ENCODE results near the gene DGKB. TPM values are rescaled to one million over a fixed set of nuclear protein-coding genes. Genes with fewer than 3 reads are reported as not detected.
A peak's percentile ranks its signal among the peaks of the same experiment; 100 is the strongest.

Gene DGKB
- total RNA-seq, 1 donor from 2014 or later: 5.5 TPM

GRCh38 chr7:14123923-14124322, 778.6 kb downstream of the DGKB start:
- Mint-ChIP-seq H3K27ac (no peak overlapping the region), H3K9me3 (no peaks in the 10 kb centered on the region), H3K36me3 (no peaks in the 10 kb centered on the region), H3K4me3 (no peak overlapping the region), H3K27me3 (ENCODE audit: insufficient read depth, low read depth) (no peaks in the 10 kb centered on the region), H3K4me1 (no peaks in the 10 kb centered on the region)
- Histone ChIP-seq H3K4me3 (no peak overlapping the region), H3K4me1 (no peaks in the 10 kb centered on the region), H3K36me3 (no peaks in the 10 kb centered on the region), H3K27ac (no peak overlapping the region), H3K9me3 (ENCODE audit: low read depth) (no peaks in the 10 kb centered on the region), H2AFZ (replicated peaks) (no peak overlapping the region), H3K27me3 (no peaks in the 10 kb centered on the region), H3K9ac (no peak overlapping the region), H3K4me2 (no peak overlapping the region), H3F3A (ENCODE audit: low read depth) (no peaks in the 10 kb centered on the region), H4K20me1 (ENCODE audit: low read depth) (no peaks in the 10 kb centered on the region), H3K79me2 (ENCODE audit: low read depth) (no peaks in the 10 kb centered on the region)
- DNase-seq (ENCODE audit: low spot score): no peak
- TF ChIP-seq EZH2phosphoT487 (IDR thresholded peaks at IDR 0.05) (no peak), CTCF (IDR thresholded peaks at IDR 0.05) (no peak), EZH2 (IDR thresholded peaks at IDR 0.05) (no peak)

GRCh38 chr7:14115701-14116100, 786.9 kb downstream of the DGKB start:
- H3K9me3 ChIP-seq (ENCODE audit: low read depth): no peaks in the 10 kb centered on the region
- peak overlapping the region; percentile 20 for H2AFZ ChIP-seq (replicated peaks)
- no peaks in the 10 kb centered on the region for H3K9me3 Mint-ChIP-seq
- no peak overlapping the region for H3K4me2 ChIP-seq
- H3K79me2 ChIP-seq (ENCODE audit: low read depth): no peaks in the 10 kb centered on the region
- no peaks in the 10 kb centered on the region for H3K36me3 Mint-ChIP-seq
- TF ChIP-seq EZH2phosphoT487 (IDR thresholded peaks at IDR 0.05): no peak
- no peak for TF ChIP-seq EZH2 (IDR thresholded peaks at IDR 0.05)
- TF ChIP-seq CTCF (IDR thresholded peaks at IDR 0.05): no peak
- no peak overlapping the region for H3K9ac ChIP-seq
- H4K20me1 ChIP-seq (ENCODE audit: low read depth): no peaks in the 10 kb centered on the region
- peaks cover 4% of the 10 kb centered on the region for H3K4me1 Mint-ChIP-seq
- no peaks in the 10 kb centered on the region for H3F3A ChIP-seq (ENCODE audit: low read depth)
- H3K4me3 ChIP-seq: no peak overlapping the region
- H3K4me3 Mint-ChIP-seq: no peak overlapping the region
- no peak overlapping the region for H3K27ac ChIP-seq
- no peaks in the 10 kb centered on the region for H3K4me1 ChIP-seq
- DNase-seq (ENCODE audit: low spot score): no peak
- no peaks in the 10 kb centered on the region for H3K27me3 Mint-ChIP-seq (ENCODE audit: insufficient read depth, low read depth)
- H3K36me3 ChIP-seq: no peaks in the 10 kb centered on the region
- H3K27ac Mint-ChIP-seq: no peak overlapping the region
- H3K27me3 ChIP-seq: no peaks in the 10 kb centered on the region

GRCh38 chr7:14104861-14105260, 797.7 kb downstream of the DGKB start:
- Mint-ChIP-seq H3K27me3 (ENCODE audit: insufficient read depth, low read depth) (no peaks in the 10 kb centered on the region), H3K9me3 (peaks cover 4% of the 10 kb centered on the region), H3K27ac (no peak overlapping the region), H3K4me3 (no peak overlapping the region), H3K36me3 (no peaks in the 10 kb centered on the region), H3K4me1 (peaks cover 11% of the 10 kb centered on the region)
- Histone ChIP-seq H3K9me3 (ENCODE audit: low read depth) (no peaks in the 10 kb centered on the region), H3K4me2 (peak overlapping the region; percentile 59), H3K79me2 (ENCODE audit: low read depth) (no peaks in the 10 kb centered on the region), H3K36me3 (peaks cover 3% of the 10 kb centered on the region), H3K4me3 (no peak overlapping the region), H3K27me3 (no peaks in the 10 kb centered on the region), H3K4me1 (peaks cover 15% of the 10 kb centered on the region), H3K27ac (peak overlapping the region; percentile 35), H3F3A (ENCODE audit: low read depth) (peaks cover 11% of the 10 kb centered on the region), H3K9ac (no peak overlapping the region), H2AFZ (replicated peaks) (peak overlapping the region; percentile 75), H4K20me1 (ENCODE audit: low read depth) (no peaks in the 10 kb centered on the region)
- DNase-seq (ENCODE audit: low spot score): peak; percentile 18
- TF ChIP-seq EZH2 (IDR thresholded peaks at IDR 0.05) (no peak), EZH2phosphoT487 (IDR thresholded peaks at IDR 0.05) (no peak), CTCF (IDR thresholded peaks at IDR 0.05) (no peak)
